GM12878 (cell line): ENCODE data around the gene SLCO3A1. TPM values are rescaled to one million over a fixed set of nuclear protein-coding genes. Genes with fewer than 3 reads are reported as not detected.

ENCODE experiments used
- ATAC-seq: fragments of 200-7000 bp; cut with Tn5 transposase; 3 replicates; pipeline ENCODE4 v1.9.1; 2020; ENCODE audit warnings: mild to moderate bottlenecking, moderate library complexity
- BruUV-seq: library from RNA; stranded (reverse); fragments of 400-500 nt; replicated peaks from 2 replicates; lab custom pipeline; 2021; lab: Mats Ljungman, UMichigan
- CTCF ChIA-PET: fragments of 300-600 bp; sonication (Branson Sonifier 250); formaldehyde crosslinking; extraction: SDS; loops from one replicate; lab custom pipeline; 2021; ENCODE audit warnings: inconsistent platforms; lab: Yijun Ruan, JAX
- POLR2A ChIA-PET: fragments of 350-600 bp; formaldehyde crosslinking; extraction: SDS; loops from one replicate; lab custom pipeline; 2021; ENCODE audit warnings: inconsistent platforms; lab: Charles Lee
- RAD21 ChIA-PET: fragments of 300-600 bp; sonication (Branson Sonifier 250); formaldehyde crosslinking; loops from one replicate; lab custom pipeline; 2023; ENCODE audit warnings: antibody characterized with exemption; ENCODE audit not compliant: unreplicated experiment; lab: Charles Lee
- SMC1A ChIA-PET: fragments of 300-600 bp; sonication (Branson Sonifier 250); formaldehyde crosslinking; loops from one replicate; lab custom pipeline; 2023; ENCODE audit not compliant: unreplicated experiment, uncharacterized antibody; lab: Charles Lee
- DNase-seq: peaks from one replicate; pipeline ENCODE4 v3.0.0-alpha.2; 2011; ENCODE audit warnings: low read depth, low spot score
- FAIRE-seq: peaks from 3 replicates; lab custom pipeline; 2011; peaks lifted over from hg19 to GRCh38; lab: Jason Lieb, UNC
- H2AFZ ChIP-seq: 2 replicates; pipeline ENCODE4 v1.6.0; 2011; ENCODE audit warnings: low read depth, low read length, control low read depth; ENCODE audit not compliant: control insufficient read depth
- H3K27ac ChIP-seq: 2 replicates; pipeline ENCODE4 v1.5.1; 2011; ENCODE audit warnings: control low read depth; ENCODE audit not compliant: control insufficient read depth, insufficient read depth
- H3K27me3 ChIP-seq, 2 experiments: replicated peaks in 1 of 2; 2 replicates each; pipeline versions ENCODE4 v1.6.0 to v1.6.1; 2011; ENCODE audit warnings: low read length in 1 of 2; ENCODE audit not compliant: control insufficient read depth in 2 of 2, insufficient read depth in 2 of 2
- H3K36me3 ChIP-seq, 2 experiments: 2 replicates each; pipeline ENCODE4 v1.5.1; 2011; ENCODE audit warnings: low read length in 1 of 2; ENCODE audit not compliant: control insufficient read depth in 2 of 2, insufficient read depth in 2 of 2
- H3K4me1 ChIP-seq: 2 replicates; pipeline ENCODE4 v1.6.1; 2011; ENCODE audit warnings: mild to moderate bottlenecking, low read length, moderate library complexity, mixed read lengths; ENCODE audit not compliant: control insufficient read depth, insufficient read depth
- H3K4me2 ChIP-seq: 2 replicates; pipeline ENCODE4 v1.6.0; 2011; ENCODE audit warnings: control low read depth; ENCODE audit not compliant: control insufficient read depth, insufficient read depth
- H3K4me3 ChIP-seq: fragments of 200-600 bp; sonication (generic); 2 replicates; pipeline ENCODE4 v1.5.1; 2016
- H3K79me2 ChIP-seq: 2 replicates; pipeline ENCODE4 v1.6.0; 2011; ENCODE audit warnings: low read length; ENCODE audit not compliant: control insufficient read depth, insufficient read depth
- H3K9ac ChIP-seq: 2 replicates; pipeline ENCODE4 v1.8.0; 2011; ENCODE audit warnings: low read length, control low read depth, mixed read lengths; ENCODE audit not compliant: control insufficient read depth, insufficient read depth
- H3K9me3 ChIP-seq: replicated peaks from 3 replicates; pipeline ENCODE4 v1.5.1; 2011; ENCODE audit warnings: mild to moderate bottlenecking, low read length; ENCODE audit not compliant: control insufficient read depth, insufficient read depth
- H4K20me1 ChIP-seq: 2 replicates; pipeline ENCODE4 v1.6.0; 2011; ENCODE audit not compliant: control insufficient read depth, insufficient read depth
- BCL11A ChIP-seq: IDR thresholded peaks from 2 replicates; pipeline ENCODE4 v1.6.1; 2011; ENCODE audit warnings: low read depth, low read length
- DPF2 ChIP-seq: fragments of 450-650 bp; IDR thresholded peaks from 2 replicates; pipeline ENCODE4 v1.6.1; 2017; ENCODE audit warnings: mild to moderate bottlenecking
- PAX5 ChIP-seq: IDR thresholded peaks from 2 replicates; pipeline ENCODE4 v1.6.1; 2011; ENCODE audit warnings: low read depth, low read length, borderline replicate concordance
- POLR2AphosphoS2 ChIP-seq: IDR thresholded peaks from 2 replicates; pipeline ENCODE4 v1.6.1; 2011; ENCODE audit warnings: low read depth, mild to moderate bottlenecking, low read length, improper control_type of control experiment, moderate library complexity
- RELA ChIP-seq: fragments of 450-650 bp; IDR thresholded peaks from 2 replicates; pipeline ENCODE4 v1.8.0; 2014; ENCODE audit warnings: borderline replicate concordance; ENCODE audit not compliant: partially characterized antibody
- SIN3A ChIP-seq: IDR thresholded peaks from 2 replicates; pipeline ENCODE4 v1.6.1; 2012; ENCODE audit warnings: low read depth, low read length, improper control_type of control experiment
- SIX5 ChIP-seq: IDR thresholded peaks from 2 replicates; pipeline ENCODE4 v1.6.1; 2011; ENCODE audit warnings: mild to moderate bottlenecking, low read depth, low read length, moderate library complexity; ENCODE audit not compliant: severe bottlenecking
- STAT3 ChIP-seq: IDR thresholded peaks from 2 replicates; pipeline ENCODE4 v1.6.1; 2011; ENCODE audit warnings: low read depth, low read length, improper control_type of control experiment
- TCF3 ChIP-seq: IDR thresholded peaks from 2 replicates; pipeline ENCODE4 v1.6.1; 2012; ENCODE audit warnings: low read depth, mild to moderate bottlenecking, low read length, borderline replicate concordance; ENCODE audit not compliant: insufficient read depth
- ZNF622 ChIP-seq: fragments of 450-650 bp; IDR thresholded peaks from 2 replicates; pipeline ENCODE4 v1.6.1; 2017; ENCODE audit warnings: mild to moderate bottlenecking, inconsistent platforms
- WGBS: methylation state at CpG from one replicate; pipeline ENCODE4 v1.1.6; 2016; ENCODE audit warnings: low lambda C conversion rate; ENCODE audit not compliant: insufficient replicate concordance, insufficient coverage; ENCODE audit errors: missing lambda C conversion rate; 5-methylcytosine and 5-hydroxymethylcytosine counted together
- in situ Hi-C: fragments of 300-500 bp; cut with MboI; formaldehyde crosslinking; loops from 9 replicates; pipeline ENCODE4 v1.14.3; 2018; ENCODE audit warnings: mixed read lengths
- intact Hi-C: fragments of 100-400 bp; cut with micrococcal nuclease; formaldehyde crosslinking; loops from one replicate; pipeline ENCODE4 v1.14.2; 2022; ENCODE audit not compliant: unreplicated experiment
- polyA plus RNA-seq, 11 experiments: library from polyadenylated mRNA; depleted of rRNA in 4 of 11; unstranded in 6 of 11; stranded (reverse) in 5 of 11; fragments of >200 nt; fragmentation: Nextera tagmentation in 4 of 11; fragmentation: Illumina TruSeq in 1 of 11; extraction: Ambion mirVana in 4 of 11; extraction: Trizol in 1 of 11; gene quantifications; 1 replicate in 1 of 11; 2 replicates in 10 of 11; pipeline versions ENCODE4 v1.2.1 to v1.2.3, GENCODE V29; 2011 to 2016; ENCODE audit warnings: inconsistent platforms in 2 of 11, missing spikeins in 2 of 11, low read depth in 1 of 11
- total RNA-seq, 4 experiments: library from RNA; depleted of rRNA in 3 of 4; stranded (reverse); fragments of >200 nt in 3 of 4; fragmentation: Illumina TruSeq in 1 of 4; extraction: Trizol in 1 of 4; gene quantifications; 2 replicates each; pipeline versions ENCODE4 v1.2.1 to v1.2.3, GENCODE V29; 2013 to 2021
- TF ChIP-seq, protein P1 (sequence below): fragments of 450-650 bp; formaldehyde crosslinking; IDR thresholded peaks from 2 replicates; pipeline ENCODE4 v1.4.0; 2022; ENCODE audit warnings: mild to moderate bottlenecking, moderate library complexity
- TF ChIP-seq, protein P2 (sequence below): fragments of 450-650 bp; IDR thresholded peaks from 2 replicates; pipeline ENCODE4 v1.6.1; 2017; ENCODE audit warnings: borderline replicate concordance
- TF ChIP-seq, protein P3 (sequence below): fragments of 450-650 bp; IDR thresholded peaks from 2 replicates; pipeline ENCODE4 v1.6.1; 2017; ENCODE audit warnings: mild to moderate bottlenecking, low read depth, inconsistent platforms; ENCODE audit not compliant: poor library complexity, severe bottlenecking
- TF ChIP-seq, protein P4 (sequence below): fragments of 450-650 bp; conservative IDR thresholded peaks from 2 replicates; pipeline ENCODE4 v1.6.1; 2017; ENCODE audit warnings: mild to moderate bottlenecking, moderate library complexity

The SLCO3A1 gene
- total and polyA plus RNA-seq, 10 of the 15 experiments (the other 5 are each of a cell fraction or from before 2014, with no cell fraction given), result 0.05 to 5.9 (median 0.31) TPM

DNA sequence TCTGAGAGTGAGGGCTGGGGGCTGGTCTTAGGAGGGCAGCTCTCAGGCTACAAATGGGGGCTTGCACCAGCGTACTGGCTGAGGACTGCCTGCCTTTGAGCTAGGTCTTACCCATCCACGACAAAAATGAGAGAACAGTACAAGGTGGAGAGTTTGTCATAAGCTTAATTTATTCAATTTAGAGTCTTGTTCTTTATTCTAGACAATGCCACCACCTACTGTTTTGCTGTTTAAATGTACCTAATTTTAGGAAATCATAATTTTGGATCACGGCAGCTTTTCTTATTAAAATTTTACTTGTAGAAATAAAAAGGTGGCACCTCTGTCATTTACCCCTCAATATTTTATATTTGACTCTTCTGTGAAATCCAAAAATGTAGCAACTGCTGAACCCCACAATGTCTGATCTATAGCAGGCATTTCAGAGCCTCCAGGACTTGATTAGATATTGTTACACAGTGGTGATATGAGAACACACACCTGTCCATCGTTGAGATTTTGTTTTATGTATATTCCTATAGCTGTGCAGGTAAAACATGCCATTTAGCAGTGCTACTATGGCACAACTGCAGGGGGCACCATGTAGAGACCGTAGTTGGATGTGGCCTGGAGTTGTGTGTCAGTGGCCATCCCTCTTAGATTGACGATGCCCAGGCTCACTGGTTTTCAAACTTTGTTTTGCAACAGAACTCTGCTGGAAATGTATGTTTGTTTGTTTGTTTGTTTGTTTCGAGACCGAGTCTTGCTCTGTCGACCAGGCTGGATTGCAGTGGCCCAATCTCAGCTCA, 88.6 kb downstream of the SLCO3A1 start:
- no peaks in the 10 kb centered on the region for H3K79me2 ChIP-seq
- TF ChIP-seq SIN3A (no peak), SIX5 (no peak), RELA (no peak), ZNF622 (no peak), TCF3 (no peak), BCL11A (no peak), DPF2 (no peak), STAT3 (no peak), PAX5 (no peak), POLR2AphosphoS2 (no peak)
- TF ChIP-seq, protein P1, sequence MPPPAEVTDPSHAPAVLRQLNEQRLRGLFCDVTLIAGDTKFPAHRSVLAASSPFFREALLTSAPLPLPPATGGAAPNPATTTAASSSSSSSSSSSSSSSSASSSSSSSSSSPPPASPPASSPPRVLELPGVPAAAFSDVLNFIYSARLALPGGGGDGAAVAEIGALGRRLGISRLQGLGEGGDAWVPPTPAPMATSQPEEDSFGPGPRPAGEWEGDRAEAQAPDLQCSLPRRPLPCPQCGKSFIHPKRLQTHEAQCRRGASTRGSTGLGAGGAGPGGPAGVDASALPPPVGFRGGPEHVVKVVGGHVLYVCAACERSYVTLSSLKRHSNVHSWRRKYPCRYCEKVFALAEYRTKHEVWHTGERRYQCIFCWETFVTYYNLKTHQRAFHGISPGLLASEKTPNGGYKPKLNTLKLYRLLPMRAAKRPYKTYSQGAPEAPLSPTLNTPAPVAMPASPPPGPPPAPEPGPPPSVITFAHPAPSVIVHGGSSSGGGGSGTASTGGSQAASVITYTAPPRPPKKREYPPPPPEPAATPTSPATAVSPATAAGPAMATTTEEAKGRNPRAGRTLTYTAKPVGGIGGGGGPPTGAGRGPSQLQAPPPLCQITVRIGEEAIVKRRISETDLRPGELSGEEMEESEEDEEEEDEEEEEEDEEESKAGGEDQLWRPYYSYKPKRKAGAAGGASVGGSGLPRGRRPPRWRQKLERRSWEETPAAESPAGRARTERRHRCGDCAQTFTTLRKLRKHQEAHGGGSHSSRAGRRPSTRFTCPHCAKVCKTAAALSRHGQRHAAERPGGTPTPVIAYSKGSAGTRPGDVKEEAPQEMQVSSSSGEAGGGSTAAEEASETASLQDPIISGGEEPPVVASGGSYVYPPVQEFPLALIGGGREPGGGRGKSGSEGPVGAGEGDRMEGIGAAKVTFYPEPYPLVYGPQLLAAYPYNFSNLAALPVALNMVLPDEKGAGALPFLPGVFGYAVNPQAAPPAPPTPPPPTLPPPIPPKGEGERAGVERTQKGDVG (CRISPR knock-in tag), result no peak
- TF ChIP-seq, protein P2, sequence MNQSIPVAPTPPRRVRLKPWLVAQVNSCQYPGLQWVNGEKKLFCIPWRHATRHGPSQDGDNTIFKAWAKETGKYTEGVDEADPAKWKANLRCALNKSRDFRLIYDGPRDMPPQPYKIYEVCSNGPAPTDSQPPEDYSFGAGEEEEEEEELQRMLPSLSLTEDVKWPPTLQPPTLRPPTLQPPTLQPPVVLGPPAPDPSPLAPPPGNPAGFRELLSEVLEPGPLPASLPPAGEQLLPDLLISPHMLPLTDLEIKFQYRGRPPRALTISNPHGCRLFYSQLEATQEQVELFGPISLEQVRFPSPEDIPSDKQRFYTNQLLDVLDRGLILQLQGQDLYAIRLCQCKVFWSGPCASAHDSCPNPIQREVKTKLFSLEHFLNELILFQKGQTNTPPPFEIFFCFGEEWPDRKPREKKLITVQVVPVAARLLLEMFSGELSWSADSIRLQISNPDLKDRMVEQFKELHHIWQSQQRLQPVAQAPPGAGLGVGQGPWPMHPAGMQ, result no peak
- TF ChIP-seq, protein P3, sequence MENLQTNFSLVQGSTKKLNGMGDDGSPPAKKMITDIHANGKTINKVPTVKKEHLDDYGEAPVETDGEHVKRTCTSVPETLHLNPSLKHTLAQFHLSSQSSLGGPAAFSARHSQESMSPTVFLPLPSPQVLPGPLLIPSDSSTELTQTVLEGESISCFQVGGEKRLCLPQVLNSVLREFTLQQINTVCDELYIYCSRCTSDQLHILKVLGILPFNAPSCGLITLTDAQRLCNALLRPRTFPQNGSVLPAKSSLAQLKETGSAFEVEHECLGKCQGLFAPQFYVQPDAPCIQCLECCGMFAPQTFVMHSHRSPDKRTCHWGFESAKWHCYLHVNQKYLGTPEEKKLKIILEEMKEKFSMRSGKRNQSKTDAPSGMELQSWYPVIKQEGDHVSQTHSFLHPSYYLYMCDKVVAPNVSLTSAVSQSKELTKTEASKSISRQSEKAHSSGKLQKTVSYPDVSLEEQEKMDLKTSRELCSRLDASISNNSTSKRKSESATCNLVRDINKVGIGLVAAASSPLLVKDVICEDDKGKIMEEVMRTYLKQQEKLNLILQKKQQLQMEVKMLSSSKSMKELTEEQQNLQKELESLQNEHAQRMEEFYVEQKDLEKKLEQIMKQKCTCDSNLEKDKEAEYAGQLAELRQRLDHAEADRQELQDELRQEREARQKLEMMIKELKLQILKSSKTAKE, result no peak
- TF ChIP-seq, protein P4, sequence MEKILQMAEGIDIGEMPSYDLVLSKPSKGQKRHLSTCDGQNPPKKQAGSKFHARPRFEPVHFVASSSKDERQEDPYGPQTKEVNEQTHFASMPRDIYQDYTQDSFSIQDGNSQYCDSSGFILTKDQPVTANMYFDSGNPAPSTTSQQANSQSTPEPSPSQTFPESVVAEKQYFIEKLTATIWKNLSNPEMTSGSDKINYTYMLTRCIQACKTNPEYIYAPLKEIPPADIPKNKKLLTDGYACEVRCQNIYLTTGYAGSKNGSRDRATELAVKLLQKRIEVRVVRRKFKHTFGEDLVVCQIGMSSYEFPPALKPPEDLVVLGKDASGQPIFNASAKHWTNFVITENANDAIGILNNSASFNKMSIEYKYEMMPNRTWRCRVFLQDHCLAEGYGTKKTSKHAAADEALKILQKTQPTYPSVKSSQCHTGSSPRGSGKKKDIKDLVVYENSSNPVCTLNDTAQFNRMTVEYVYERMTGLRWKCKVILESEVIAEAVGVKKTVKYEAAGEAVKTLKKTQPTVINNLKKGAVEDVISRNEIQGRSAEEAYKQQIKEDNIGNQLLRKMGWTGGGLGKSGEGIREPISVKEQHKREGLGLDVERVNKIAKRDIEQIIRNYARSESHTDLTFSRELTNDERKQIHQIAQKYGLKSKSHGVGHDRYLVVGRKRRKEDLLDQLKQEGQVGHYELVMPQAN, result no peak
- DNase-seq, result no peak
- FAIRE-seq, result no peak
- H3K27me3 ChIP-seq, result no peaks in the 10 kb centered on the region
- intact Hi-C loops, result loop anchor here (5.0 kb wide), 1 partner anchor 85 kb away; no protein-coding TSS in a partner anchor
- RAD21 ChIA-PET, result interaction anchor here (1.5 kb wide), 1 partner anchor 236 kb away, joined by 7 read pairs; no protein-coding TSS in a partner anchor
- H3K4me1 ChIP-seq, result no peaks in the 10 kb centered on the region
- no peak overlapping the region for H3K4me3 ChIP-seq
- no peak overlapping the region for H3K9ac ChIP-seq
- no peaks in the 10 kb centered on the region for H3K9me3 ChIP-seq
- no peak overlapping the region for H3K4me2 ChIP-seq
- no peaks in the 10 kb centered on the region for H4K20me1 ChIP-seq
- no peak for ATAC-seq
- SMC1A ChIA-PET, result interaction anchor here (1.0 to 1.6 kb wide), 4 partner anchors 21 to 236 kb away, joined by 3 to 7 read pairs (median 3); no protein-coding TSS in a partner anchor
- no TSS peak for BruUV-seq
- no peak overlapping the region for H2AFZ ChIP-seq
- POLR2A ChIA-PET, result interaction anchor here (0.6 kb wide), 1 partner anchor 919 kb away, joined by 4 read pairs; no protein-coding TSS in a partner anchor
- 22% methylated on average over 9 of the region's 9 CpGs for WGBS
- in situ Hi-C loops, result no loop called here
- H3K36me3 ChIP-seq, result no peaks in the 10 kb centered on the region
- CTCF ChIA-PET, result interaction anchor here (0.8 to 1.7 kb wide), 8 partner anchors 86 to 639 kb away, joined by 3 to 9 read pairs (median 4); no protein-coding TSS in a partner anchor
- H3K27ac ChIP-seq, result no peak overlapping the region
